Fibroblast of pulmonary artery (primary cell): ENCODE results near the gene KIFAP3.

ENCODE experiments used
- DNase-seq: peaks from one replicate; pipeline ENCODE4 v3.0.0-alpha.2; 2010; ENCODE audit warnings: low read depth
- H3K4me3 ChIP-seq: replicated peaks from 2 replicates; pipeline ENCODE4 v1.5.1; 2011; ENCODE audit warnings: low read depth, mild to moderate bottlenecking, control low read depth, low read length, moderate library complexity
- TF ChIP-seq, protein P1 (sequence below): IDR thresholded peaks from 2 replicates; pipeline ENCODE4 v1.5.1; 2011; ENCODE audit warnings: mild to moderate bottlenecking, control low read depth, low read length, inconsistent platforms; ENCODE audit errors: missing control alignments

KIFAP3 gene

GRCh38 chr1:169985757-169986156 is 88.7 kb downstream of the KIFAP3 start:
- DNase-seq = no peak
- TF ChIP-seq, protein P1, sequence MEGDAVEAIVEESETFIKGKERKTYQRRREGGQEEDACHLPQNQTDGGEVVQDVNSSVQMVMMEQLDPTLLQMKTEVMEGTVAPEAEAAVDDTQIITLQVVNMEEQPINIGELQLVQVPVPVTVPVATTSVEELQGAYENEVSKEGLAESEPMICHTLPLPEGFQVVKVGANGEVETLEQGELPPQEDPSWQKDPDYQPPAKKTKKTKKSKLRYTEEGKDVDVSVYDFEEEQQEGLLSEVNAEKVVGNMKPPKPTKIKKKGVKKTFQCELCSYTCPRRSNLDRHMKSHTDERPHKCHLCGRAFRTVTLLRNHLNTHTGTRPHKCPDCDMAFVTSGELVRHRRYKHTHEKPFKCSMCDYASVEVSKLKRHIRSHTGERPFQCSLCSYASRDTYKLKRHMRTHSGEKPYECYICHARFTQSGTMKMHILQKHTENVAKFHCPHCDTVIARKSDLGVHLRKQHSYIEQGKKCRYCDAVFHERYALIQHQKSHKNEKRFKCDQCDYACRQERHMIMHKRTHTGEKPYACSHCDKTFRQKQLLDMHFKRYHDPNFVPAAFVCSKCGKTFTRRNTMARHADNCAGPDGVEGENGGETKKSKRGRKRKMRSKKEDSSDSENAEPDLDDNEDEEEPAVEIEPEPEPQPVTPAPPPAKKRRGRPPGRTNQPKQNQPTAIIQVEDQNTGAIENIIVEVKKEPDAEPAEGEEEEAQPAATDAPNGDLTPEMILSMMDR = no peak
- H3K4me3 ChIP-seq = no peak overlapping the region

DNA sequence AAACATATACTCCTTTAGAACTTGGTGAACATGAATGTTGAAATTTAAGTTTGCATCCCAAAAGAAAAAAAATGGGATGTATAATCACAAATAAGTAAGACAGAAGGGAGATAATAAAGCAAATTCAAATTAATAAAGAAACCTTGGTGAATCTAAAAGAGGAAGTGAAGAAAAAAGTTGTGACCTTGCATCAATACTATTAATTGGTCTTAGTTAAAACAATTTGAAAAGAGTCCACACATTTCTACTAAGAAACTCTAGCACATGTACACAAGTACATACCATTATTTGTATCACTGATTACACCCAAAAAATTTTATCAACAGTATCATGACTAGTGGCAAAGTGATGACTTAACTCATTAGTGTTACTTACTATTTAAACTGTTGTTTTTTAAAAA is 100.4 kb downstream of the KIFAP3 start:
- TF ChIP-seq, protein P1 = no peak
- H3K4me3 ChIP-seq = no peak overlapping the region
- no peak for DNase-seq

DNA sequence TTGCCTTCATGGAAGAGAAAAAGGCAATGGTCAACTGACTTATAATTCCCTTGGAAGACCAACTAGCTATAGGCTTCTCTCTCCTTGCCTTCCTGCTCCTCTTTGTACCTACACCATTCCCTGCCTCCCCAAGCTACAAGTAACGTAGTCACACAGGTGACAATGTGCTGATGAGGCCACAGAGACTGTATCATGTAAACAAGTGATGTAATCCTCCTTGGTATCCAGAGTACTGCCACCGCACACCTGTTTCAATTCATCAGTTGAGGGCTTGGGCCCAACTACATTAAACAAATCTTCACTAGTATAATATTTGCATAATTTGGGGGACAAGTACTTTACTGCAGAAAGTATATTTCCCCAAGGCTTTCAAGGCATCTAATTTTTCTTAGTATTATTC is 104.4 kb downstream of the KIFAP3 start:
- DNase-seq = no peak
- H3K4me3 ChIP-seq = no peak overlapping the region
- TF ChIP-seq, protein P1 = no peak

DNA sequence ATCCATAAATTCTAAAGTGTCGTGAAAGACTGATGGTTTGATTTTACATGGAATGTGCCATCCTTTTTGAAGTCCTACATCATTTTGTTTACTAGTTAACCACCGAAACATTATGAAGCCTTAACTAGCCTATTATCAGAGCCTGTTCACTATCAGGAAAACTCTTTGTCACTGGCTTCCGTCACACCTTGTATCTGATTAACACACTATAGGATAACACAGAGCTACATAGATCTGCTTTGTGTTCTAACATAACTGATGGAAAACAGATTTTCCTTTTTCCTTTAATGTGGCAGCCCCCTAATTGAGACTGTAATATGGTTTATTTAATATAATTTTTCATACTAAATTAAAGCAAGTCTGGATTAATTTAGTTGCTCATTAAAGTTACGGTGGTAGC is 106.3 kb downstream of the KIFAP3 start:
- H3K4me3 ChIP-seq = no peak overlapping the region
- DNase-seq = no peak
- TF ChIP-seq, protein P1 = no peak

GRCh38 chr1:169964206-169964605 is 110.3 kb downstream of the KIFAP3 start:
- H3K4me3 ChIP-seq = no peak overlapping the region
- DNase-seq = no peak
- TF ChIP-seq, protein P1 = no peak

GRCh38 chr1:169959686-169960085 is 114.8 kb downstream of the KIFAP3 start:
- H3K4me3 ChIP-seq = no peak overlapping the region
- TF ChIP-seq, protein P1 = no peak
- DNase-seq = no peak

GRCh38 chr1:169958987-169959386 is 115.5 kb downstream of the KIFAP3 start:
- no peak overlapping the region for H3K4me3 ChIP-seq
- TF ChIP-seq, protein P1 = no peak
- no peak for DNase-seq
